ENCODE data around the gene PKNOX2. TPM values are rescaled to one million over a fixed set of nuclear protein-coding genes. Genes with fewer than 3 reads are reported as not detected.

PKNOX2 gene
- polyA plus RNA-seq, 2 of the 4 experiments (the other 2 are of a cell fraction) = not detected

- FAIRE-seq (no peak), ATAC-seq (no peak), DNase-seq (ENCODE audit: low read depth in 1 of 2, low spot score in 1 of 2) (no peak)
- Histone ChIP-seq H3K4me3 (no peak overlapping the region), H3K27ac (no peak overlapping the region), H3K9me3 (no peaks in the 10 kb centered on the region), H3K4me1 (no peaks in the 10 kb centered on the region), H3K4me2 (no peak overlapping the region)
- no peak for TF ChIP-seq ZNF302 (CRISPR knock-in tag; IDR thresholded peaks at IDR 0.05)
- no peak for TF ChIP-seq RAD21 (conservative IDR thresholded peaks at IDR 0.05 in 1 of 2, IDR thresholded peaks at IDR 0.05 in 1 of 2)
- no peak for TF ChIP-seq CEBPB (IDR thresholded peaks at IDR 0.05)
- TF ChIP-seq ZFP36 (IDR thresholded peaks at IDR 0.05; ENCODE audit: borderline replicate concordance, partially characterized antibody) = no peak
- TF ChIP-seq HOXA7 (CRISPR knock-in tag; IDR thresholded peaks at IDR 0.05) = no peak
- no peak for TF ChIP-seq RNF2 (IDR thresholded peaks at IDR 0.05; ENCODE audit: borderline replicate concordance, low read depth)
- no peak for TF ChIP-seq CBX8 (IDR thresholded peaks at IDR 0.05)
- no peak for TF ChIP-seq HDAC2 (IDR thresholded peaks at IDR 0.05)
- TF ChIP-seq PBX3 (IDR thresholded peaks at IDR 0.05) = no peak
- TF ChIP-seq SREBF2 (IDR thresholded peaks at IDR 0.05) = no peak
- no peak for TF ChIP-seq RARB (CRISPR knock-in tag; IDR thresholded peaks at IDR 0.05)
- TF ChIP-seq POLR2AphosphoS2 (conservative IDR thresholded peaks at IDR 0.05; ENCODE audit: low read length) = no peak
- TF ChIP-seq MYC (IDR thresholded peaks at IDR 0.05; ENCODE audit: borderline replicate concordance, low read length) = no peak
- no peak for TF ChIP-seq NPAS2 (CRISPR knock-in tag; IDR thresholded peaks at IDR 0.05; ENCODE audit: borderline replicate concordance)
- TF ChIP-seq EP300 (IDR thresholded peaks at IDR 0.05) = no peak
- WGBS (ENCODE audit: missing lambda C conversion rate) = 49% methylated on average over 8 of the region's 8 CpGs
- ChIA-PET POLR2A (no interaction called here), CTCF (no interaction called here)
These were observed 103.0 kb downstream of the PKNOX2 start for GRCh38 chr11:125267548-125267947.

GRCh38 chr11:125268611-125269010, 104.1 kb downstream of the PKNOX2 start:
- CTCF ChIA-PET = no interaction called here
- no peaks in the 10 kb centered on the region for H3K9me3 ChIP-seq
- WGBS (ENCODE audit: missing lambda C conversion rate) = no CpG with 5 or more reads among the region's 5 CpGs
- H3K4me3 ChIP-seq = no peak overlapping the region
- DNase-seq (ENCODE audit: low read depth in 1 of 2, low spot score in 1 of 2) = no peak
- FAIRE-seq = no peak
- no peak for TF ChIP-seq EP300 (IDR thresholded peaks at IDR 0.05)
- H3K4me1 ChIP-seq = no peaks in the 10 kb centered on the region
- H3K27ac ChIP-seq = no peak overlapping the region
- no peak for ATAC-seq
- POLR2A ChIA-PET = no interaction called here
- no peak overlapping the region for H3K4me2 ChIP-seq

GRCh38 chr11:125270106-125270505, 105.6 kb downstream of the PKNOX2 start:
- DNase-seq (ENCODE audit: low read depth in 1 of 2, low spot score in 1 of 2) = no peak
- no peak for FAIRE-seq
- H3K27ac ChIP-seq = no peak overlapping the region
- no peak overlapping the region for H3K4me3 ChIP-seq
- TF ChIP-seq CHD2 (IDR thresholded peaks at IDR 0.05; ENCODE audit: low read length, partially characterized antibody) = no peak
- TF ChIP-seq RCOR1 (IDR thresholded peaks at IDR 0.05; ENCODE audit: low read depth, low read length) = no peak
- TF ChIP-seq FOSL2 (IDR thresholded peaks at IDR 0.05) = no peak
- TF ChIP-seq FOSL2 (CRISPR knock-in tag; IDR thresholded peaks at IDR 0.05) = no peak
- no peak for TF ChIP-seq JUNB (IDR thresholded peaks at IDR 0.05)
- TF ChIP-seq RAD21 (conservative IDR thresholded peaks at IDR 0.05 in 1 of 2, IDR thresholded peaks at IDR 0.05 in 1 of 2) = no peak
- no peak for TF ChIP-seq MAFK (IDR thresholded peaks at IDR 0.05; ENCODE audit: partially characterized antibody)
- ATAC-seq = no peak
- CTCF ChIA-PET = no interaction called here
- H3K9me3 ChIP-seq = no peaks in the 10 kb centered on the region
- H3K4me1 ChIP-seq = no peaks in the 10 kb centered on the region
- POLR2A ChIA-PET = no interaction called here
- WGBS (ENCODE audit: missing lambda C conversion rate) = 21% methylated on average over 3 of the region's 3 CpGs
- no peak overlapping the region for H3K4me2 ChIP-seq

- FAIRE-seq = no peak
- Histone ChIP-seq H3K4me1 (no peaks in the 10 kb centered on the region), H3K4me3 (no peak overlapping the region), H3K9me3 (no peaks in the 10 kb centered on the region), H3K27ac (no peak overlapping the region), H3K4me2 (no peak overlapping the region)
- no peak for ATAC-seq
- no peak for DNase-seq (ENCODE audit: low read depth in 1 of 2, low spot score in 1 of 2)
- CTCF ChIA-PET = no interaction called here
- POLR2A ChIA-PET = no interaction called here
- WGBS (ENCODE audit: missing lambda C conversion rate) = 20% methylated on average over 2 of the region's 2 CpGs
- TF ChIP-seq GATA3 (IDR thresholded peaks at IDR 0.05; ENCODE audit: borderline replicate concordance) = no peak
- TF ChIP-seq CHD2 (IDR thresholded peaks at IDR 0.05; ENCODE audit: low read length, partially characterized antibody) = no peak
- no peak for TF ChIP-seq SREBF2 (IDR thresholded peaks at IDR 0.05)
- TF ChIP-seq FOXS1 (CRISPR knock-in tag; IDR thresholded peaks at IDR 0.05) = no peak
- no peak for TF ChIP-seq KDM5A (IDR thresholded peaks at IDR 0.05)
- no peak for TF ChIP-seq HEYL (CRISPR knock-in tag; IDR thresholded peaks at IDR 0.05)
- TF ChIP-seq FOSL2 (IDR thresholded peaks at IDR 0.05) = no peak
- TF ChIP-seq FOSL2 (CRISPR knock-in tag; IDR thresholded peaks at IDR 0.05) = no peak
- no peak for TF ChIP-seq ZNF302 (CRISPR knock-in tag; IDR thresholded peaks at IDR 0.05)
- no peak for TF ChIP-seq SMC3 (IDR thresholded peaks at IDR 0.05)
- no peak for TF ChIP-seq ZFP36 (IDR thresholded peaks at IDR 0.05; ENCODE audit: borderline replicate concordance, partially characterized antibody)
- no peak for TF ChIP-seq HMGXB4 (CRISPR knock-in tag; IDR thresholded peaks at IDR 0.05; ENCODE audit: borderline replicate concordance)
- no peak for TF ChIP-seq MAFK (IDR thresholded peaks at IDR 0.05; ENCODE audit: partially characterized antibody)
These were observed 106.2 kb downstream of the PKNOX2 start for GRCh38 chr11:125270711-125271110.

All from A549 (cell line).